WTC11 (cell line): ENCODE results near the gene KCTD16. TPM values are rescaled to one million over a fixed set of nuclear protein-coding genes. Genes with fewer than 3 reads are reported as not detected.

Experiments used
- ATAC-seq: fragments of 200-7000 bp; cut with Tn5 transposase; 2 replicates; pipeline ENCODE4 v1.10.0; 2021; ENCODE audit warnings: mild to moderate bottlenecking, moderate library complexity
- CTCF ChIA-PET: fragments of 300-600 bp; sonication (Branson Sonifier 250); formaldehyde crosslinking; loops from one replicate; lab custom pipeline; 2021; ENCODE audit warnings: antibody characterized with exemption; lab: Charles Lee
- POLR2A ChIA-PET: fragments of 350-600 bp; sonication (Branson Sonifier 250); formaldehyde crosslinking; loops from one replicate; lab custom pipeline; 2021; ENCODE audit warnings: antibody characterized with exemption; lab: Charles Lee
- DNase-seq: peaks from one replicate; pipeline ENCODE4 v3.0.0; 2021; ENCODE audit warnings: low spot score
- H3K27ac Mint-ChIP-seq: 2 replicates; pipeline ENCODE4 v1.8.0; 2021; ENCODE audit warnings: mixed read lengths
- H3K27me3 Mint-ChIP-seq: 2 replicates; pipeline ENCODE4 v1.8.0; 2021; ENCODE audit warnings: low read depth, mild to moderate bottlenecking, moderate library complexity, mixed read lengths
- H3K36me3 Mint-ChIP-seq: 2 replicates; pipeline ENCODE4 v1.8.0; 2021; ENCODE audit warnings: mixed read lengths
- H3K4me1 Mint-ChIP-seq: 2 replicates; pipeline ENCODE4 v1.8.0; 2022; ENCODE audit warnings: mixed read lengths
- H3K4me3 Mint-ChIP-seq: 2 replicates; pipeline ENCODE4 v1.8.0; 2021; ENCODE audit warnings: mild to moderate bottlenecking, moderate library complexity, mixed read lengths
- H3K9me3 Mint-ChIP-seq: 2 replicates; pipeline ENCODE4 v1.8.0; 2021; ENCODE audit warnings: mixed read lengths
- ESRRA ChIP-seq: sonication (generic); formaldehyde crosslinking; IDR thresholded peaks from 2 replicates; pipeline ENCODE4 v1.8.1; 2022; ENCODE audit warnings: mild to moderate bottlenecking, missing genetic modification reagents, borderline replicate concordance
- ETV6 ChIP-seq: sonication (generic); formaldehyde crosslinking; IDR thresholded peaks from 2 replicates; pipeline ENCODE4 v1.8.1; 2022; ENCODE audit warnings: mild to moderate bottlenecking, missing genetic modification reagents
- GTF2I ChIP-seq: fragments of 250-450 bp; sonication (Bioruptor Pico); conservative IDR thresholded peaks from 2 replicates; pipeline ENCODE4 v1.4.0; 2021; ENCODE audit warnings: mild to moderate bottlenecking
- JAZF1 ChIP-seq: fragments of 250-450 bp; sonication (Bioruptor Pico); IDR thresholded peaks from 2 replicates; pipeline ENCODE4 v1.9.0; 2021; ENCODE audit warnings: moderate library complexity, mild to moderate bottlenecking, inconsistent platforms
- MXD4 ChIP-seq: fragments of 250-450 bp; sonication (Bioruptor Pico); IDR thresholded peaks from 2 replicates; pipeline ENCODE4 v1.8.0; 2021; ENCODE audit warnings: mild to moderate bottlenecking, moderate library complexity, borderline replicate concordance
- NFYB ChIP-seq: sonication (generic); formaldehyde crosslinking; conservative IDR thresholded peaks from 2 replicates; pipeline ENCODE4 v1.8.0; 2022; ENCODE audit warnings: low read depth, missing genetic modification reagents
- NR3C1 ChIP-seq: sonication (generic); formaldehyde crosslinking; conservative IDR thresholded peaks from 2 replicates; pipeline ENCODE4 v1.8.1; 2023; ENCODE audit warnings: low read depth, mild to moderate bottlenecking, missing genetic modification reagents
- SMAD3 ChIP-seq: sonication (generic); formaldehyde crosslinking; IDR thresholded peaks from 2 replicates; pipeline ENCODE4 v1.8.0; 2022; ENCODE audit warnings: missing genetic modification reagents, mild to moderate bottlenecking, borderline replicate concordance
- SMAD4 ChIP-seq: sonication (generic); formaldehyde crosslinking; IDR thresholded peaks from 2 replicates; pipeline ENCODE4 v1.8.0; 2022; ENCODE audit warnings: mild to moderate bottlenecking, missing genetic modification reagents
- TCF7 ChIP-seq: sonication (generic); formaldehyde crosslinking; IDR thresholded peaks from 2 replicates; pipeline ENCODE4 v1.8.0; 2022; ENCODE audit warnings: mild to moderate bottlenecking, low read depth, missing genetic modification reagents, moderate library complexity
- ZBTB21 ChIP-seq: sonication (generic); formaldehyde crosslinking; IDR thresholded peaks from 2 replicates; pipeline ENCODE4 v1.8.1; 2023; ENCODE audit warnings: mild to moderate bottlenecking, missing genetic modification reagents, borderline replicate concordance
- ZNF219 ChIP-seq: sonication (generic); formaldehyde crosslinking; IDR thresholded peaks from 2 replicates; pipeline ENCODE4 v1.8.0; 2023; ENCODE audit warnings: missing genetic modification reagents, mild to moderate bottlenecking, borderline replicate concordance
- ZNF317 ChIP-seq: sonication (generic); formaldehyde crosslinking; IDR thresholded peaks from 2 replicates; pipeline ENCODE4 v1.8.1; 2023; ENCODE audit warnings: low read depth, mild to moderate bottlenecking, moderate library complexity, missing genetic modification reagents, borderline replicate concordance
- ZNF416 ChIP-seq: fragments of 250-450 bp; sonication (Bioruptor Pico); IDR thresholded peaks from 2 replicates; pipeline ENCODE4 v1.9.0; 2021; ENCODE audit warnings: mild to moderate bottlenecking, inconsistent platforms
- ZNF671 ChIP-seq: fragments of 250-450 bp; sonication (Bioruptor Pico); IDR thresholded peaks from 2 replicates; pipeline ENCODE4 v1.8.0; 2021; ENCODE audit warnings: mild to moderate bottlenecking
- total RNA-seq: library from RNA; stranded (reverse); gene quantifications from 3 replicates; pipeline ENCODE4 v1.2.3, GENCODE V29; 2021
- TF ChIP-seq, protein P1 (sequence below): sonication (generic); formaldehyde crosslinking; IDR thresholded peaks from 2 replicates; pipeline ENCODE4 v1.8.0; 2023; ENCODE audit warnings: missing genetic modification reagents
- TF ChIP-seq, protein P2 (sequence below): sonication (generic); formaldehyde crosslinking; IDR thresholded peaks from 2 replicates; pipeline ENCODE4 v1.8.1; 2023; ENCODE audit warnings: mild to moderate bottlenecking, missing genetic modification reagents, moderate library complexity
- TF ChIP-seq, protein P3 (sequence below): fragments of 250-450 bp; sonication (Bioruptor Pico); IDR thresholded peaks from 2 replicates; pipeline ENCODE4 v2.1.2; 2022; ENCODE audit warnings: mild to moderate bottlenecking, moderate library complexity
- TF ChIP-seq, protein P4 (sequence below): sonication (generic); formaldehyde crosslinking; IDR thresholded peaks from 2 replicates; pipeline ENCODE4 v1.8.0; 2022; ENCODE audit warnings: missing genetic modification reagents
- TF ChIP-seq, protein P5 (sequence below): fragments of 200-600 bp; IDR thresholded peaks from 2 replicates; pipeline ENCODE4 v1.8.0; 2022; ENCODE audit warnings: antibody characterized with exemption
- TF ChIP-seq, protein P6 (sequence below): sonication (generic); formaldehyde crosslinking; IDR thresholded peaks from 2 replicates; pipeline ENCODE4 v1.8.0; 2022; ENCODE audit warnings: mild to moderate bottlenecking, missing genetic modification reagents

KCTD16 gene
- total RNA-seq, 1 experiment from 2014 or later, result 0.20 TPM

DNA sequence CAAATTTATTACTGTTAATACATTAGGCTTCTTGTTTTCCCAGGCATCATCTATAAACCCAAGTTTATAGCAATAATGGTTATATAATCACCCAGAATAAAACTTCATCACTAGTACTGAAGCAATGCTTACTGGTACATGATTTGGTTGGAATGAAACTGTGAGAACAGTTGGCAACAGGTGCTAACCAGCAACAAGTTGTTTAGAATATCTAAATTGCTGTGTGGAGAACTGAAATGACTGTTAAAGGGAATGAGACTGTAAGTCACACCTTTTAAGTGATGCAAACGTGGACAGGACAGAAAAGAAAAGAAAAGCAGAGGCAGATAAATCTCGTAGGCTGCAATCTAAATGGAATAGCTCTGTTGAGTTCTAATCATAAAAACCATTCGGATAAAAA, 2.7 kb upstream of the KCTD16 start:
- Mint-ChIP-seq H3K4me1 (peaks cover 14% of the 10 kb centered on the region), H3K9me3 (peaks cover 2% of the 10 kb centered on the region), H3K4me3 (no peak overlapping the region), H3K36me3 (peaks cover 37% of the 10 kb centered on the region), H3K27me3 (no peaks in the 10 kb centered on the region), H3K27ac (no peak overlapping the region)
- ChIA-PET CTCF (no interaction called here), POLR2A (no interaction called here)
- TF ChIP-seq, protein P1, sequence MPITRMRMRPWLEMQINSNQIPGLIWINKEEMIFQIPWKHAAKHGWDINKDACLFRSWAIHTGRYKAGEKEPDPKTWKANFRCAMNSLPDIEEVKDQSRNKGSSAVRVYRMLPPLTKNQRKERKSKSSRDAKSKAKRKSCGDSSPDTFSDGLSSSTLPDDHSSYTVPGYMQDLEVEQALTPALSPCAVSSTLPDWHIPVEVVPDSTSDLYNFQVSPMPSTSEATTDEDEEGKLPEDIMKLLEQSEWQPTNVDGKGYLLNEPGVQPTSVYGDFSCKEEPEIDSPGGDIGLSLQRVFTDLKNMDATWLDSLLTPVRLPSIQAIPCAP, result no peak
- TF ChIP-seq ZBTB21 (no peak), ZNF317 (CRISPR knock-in tag) (no peak), GTF2I (no peak), ESRRA (CRISPR knock-in tag) (no peak), ZNF671 (CRISPR knock-in tag) (no peak), NR3C1 (CRISPR knock-in tag) (no peak), TCF7 (CRISPR knock-in tag) (no peak), NFYB (no peak), JAZF1 (CRISPR knock-in tag) (no peak), SMAD3 (no peak), ETV6 (no peak)
- TF ChIP-seq, protein P2, sequence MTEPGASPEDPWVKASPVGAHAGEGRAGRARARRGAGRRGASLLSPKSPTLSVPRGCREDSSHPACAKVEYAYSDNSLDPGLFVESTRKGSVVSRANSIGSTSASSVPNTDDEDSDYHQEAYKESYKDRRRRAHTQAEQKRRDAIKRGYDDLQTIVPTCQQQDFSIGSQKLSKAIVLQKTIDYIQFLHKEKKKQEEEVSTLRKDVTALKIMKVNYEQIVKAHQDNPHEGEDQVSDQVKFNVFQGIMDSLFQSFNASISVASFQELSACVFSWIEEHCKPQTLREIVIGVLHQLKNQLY (CRISPR knock-in tag), result no peak
- TF ChIP-seq, protein P3, sequence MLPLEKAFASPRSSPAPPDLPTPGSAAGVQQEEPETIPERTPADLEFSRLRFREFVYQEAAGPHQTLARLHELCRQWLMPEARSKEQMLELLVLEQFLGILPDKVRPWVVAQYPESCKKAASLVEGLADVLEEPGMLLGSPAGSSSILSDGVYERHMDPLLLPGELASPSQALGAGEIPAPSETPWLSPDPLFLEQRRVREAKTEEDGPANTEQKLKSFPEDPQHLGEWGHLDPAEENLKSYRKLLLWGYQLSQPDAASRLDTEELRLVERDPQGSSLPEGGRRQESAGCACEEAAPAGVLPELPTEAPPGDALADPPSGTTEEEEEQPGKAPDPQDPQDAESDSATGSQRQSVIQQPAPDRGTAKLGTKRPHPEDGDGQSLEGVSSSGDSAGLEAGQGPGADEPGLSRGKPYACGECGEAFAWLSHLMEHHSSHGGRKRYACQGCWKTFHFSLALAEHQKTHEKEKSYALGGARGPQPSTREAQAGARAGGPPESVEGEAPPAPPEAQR (CRISPR knock-in tag), result no peak
- TF ChIP-seq, protein P4, sequence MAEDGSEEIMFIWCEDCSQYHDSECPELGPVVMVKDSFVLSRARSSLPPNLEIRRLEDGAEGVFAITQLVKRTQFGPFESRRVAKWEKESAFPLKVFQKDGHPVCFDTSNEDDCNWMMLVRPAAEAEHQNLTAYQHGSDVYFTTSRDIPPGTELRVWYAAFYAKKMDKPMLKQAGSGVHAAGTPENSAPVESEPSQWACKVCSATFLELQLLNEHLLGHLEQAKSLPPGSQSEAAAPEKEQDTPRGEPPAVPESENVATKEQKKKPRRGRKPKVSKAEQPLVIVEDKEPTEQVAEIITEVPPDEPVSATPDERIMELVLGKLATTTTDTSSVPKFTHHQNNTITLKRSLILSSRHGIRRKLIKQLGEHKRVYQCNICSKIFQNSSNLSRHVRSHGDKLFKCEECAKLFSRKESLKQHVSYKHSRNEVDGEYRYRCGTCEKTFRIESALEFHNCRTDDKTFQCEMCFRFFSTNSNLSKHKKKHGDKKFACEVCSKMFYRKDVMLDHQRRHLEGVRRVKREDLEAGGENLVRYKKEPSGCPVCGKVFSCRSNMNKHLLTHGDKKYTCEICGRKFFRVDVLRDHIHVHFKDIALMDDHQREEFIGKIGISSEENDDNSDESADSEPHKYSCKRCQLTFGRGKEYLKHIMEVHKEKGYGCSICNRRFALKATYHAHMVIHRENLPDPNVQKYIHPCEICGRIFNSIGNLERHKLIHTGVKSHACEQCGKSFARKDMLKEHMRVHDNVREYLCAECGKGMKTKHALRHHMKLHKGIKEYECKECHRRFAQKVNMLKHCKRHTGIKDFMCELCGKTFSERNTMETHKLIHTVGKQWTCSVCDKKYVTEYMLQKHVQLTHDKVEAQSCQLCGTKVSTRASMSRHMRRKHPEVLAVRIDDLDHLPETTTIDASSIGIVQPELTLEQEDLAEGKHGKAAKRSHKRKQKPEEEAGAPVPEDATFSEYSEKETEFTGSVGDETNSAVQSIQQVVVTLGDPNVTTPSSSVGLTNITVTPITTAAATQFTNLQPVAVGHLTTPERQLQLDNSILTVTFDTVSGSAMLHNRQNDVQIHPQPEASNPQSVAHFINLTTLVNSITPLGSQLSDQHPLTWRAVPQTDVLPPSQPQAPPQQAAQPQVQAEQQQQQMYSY (CRISPR knock-in tag), result no peak
- TF ChIP-seq, protein P5, sequence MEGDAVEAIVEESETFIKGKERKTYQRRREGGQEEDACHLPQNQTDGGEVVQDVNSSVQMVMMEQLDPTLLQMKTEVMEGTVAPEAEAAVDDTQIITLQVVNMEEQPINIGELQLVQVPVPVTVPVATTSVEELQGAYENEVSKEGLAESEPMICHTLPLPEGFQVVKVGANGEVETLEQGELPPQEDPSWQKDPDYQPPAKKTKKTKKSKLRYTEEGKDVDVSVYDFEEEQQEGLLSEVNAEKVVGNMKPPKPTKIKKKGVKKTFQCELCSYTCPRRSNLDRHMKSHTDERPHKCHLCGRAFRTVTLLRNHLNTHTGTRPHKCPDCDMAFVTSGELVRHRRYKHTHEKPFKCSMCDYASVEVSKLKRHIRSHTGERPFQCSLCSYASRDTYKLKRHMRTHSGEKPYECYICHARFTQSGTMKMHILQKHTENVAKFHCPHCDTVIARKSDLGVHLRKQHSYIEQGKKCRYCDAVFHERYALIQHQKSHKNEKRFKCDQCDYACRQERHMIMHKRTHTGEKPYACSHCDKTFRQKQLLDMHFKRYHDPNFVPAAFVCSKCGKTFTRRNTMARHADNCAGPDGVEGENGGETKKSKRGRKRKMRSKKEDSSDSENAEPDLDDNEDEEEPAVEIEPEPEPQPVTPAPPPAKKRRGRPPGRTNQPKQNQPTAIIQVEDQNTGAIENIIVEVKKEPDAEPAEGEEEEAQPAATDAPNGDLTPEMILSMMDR, result no peak
- TF ChIP-seq, protein P6, sequence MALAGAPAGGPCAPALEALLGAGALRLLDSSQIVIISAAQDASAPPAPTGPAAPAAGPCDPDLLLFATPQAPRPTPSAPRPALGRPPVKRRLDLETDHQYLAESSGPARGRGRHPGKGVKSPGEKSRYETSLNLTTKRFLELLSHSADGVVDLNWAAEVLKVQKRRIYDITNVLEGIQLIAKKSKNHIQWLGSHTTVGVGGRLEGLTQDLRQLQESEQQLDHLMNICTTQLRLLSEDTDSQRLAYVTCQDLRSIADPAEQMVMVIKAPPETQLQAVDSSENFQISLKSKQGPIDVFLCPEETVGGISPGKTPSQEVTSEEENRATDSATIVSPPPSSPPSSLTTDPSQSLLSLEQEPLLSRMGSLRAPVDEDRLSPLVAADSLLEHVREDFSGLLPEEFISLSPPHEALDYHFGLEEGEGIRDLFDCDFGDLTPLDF (CRISPR knock-in tag), result no peak
- ATAC-seq (no peak), DNase-seq (no peak)

DNA sequence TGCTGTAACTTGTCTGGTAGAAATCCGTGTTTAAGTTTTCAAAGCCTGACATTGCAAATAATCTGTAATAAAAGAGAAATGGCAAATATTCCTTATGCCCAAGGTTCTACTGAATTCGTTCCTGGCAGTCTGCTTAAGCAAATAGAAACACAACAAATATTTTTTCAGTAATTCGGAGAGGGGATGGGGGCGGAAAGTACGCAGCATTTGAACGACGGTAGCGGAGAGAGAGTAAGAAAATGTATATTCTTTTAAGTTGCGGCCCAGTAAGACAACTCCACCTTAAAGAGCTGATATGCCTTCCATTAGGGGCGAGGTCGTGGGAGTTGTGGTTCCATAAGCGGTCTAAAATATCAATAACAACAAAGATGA, 783 bp upstream of the KCTD16 start:
- peaks cover 5% of the 10 kb centered on the region for H3K9me3 Mint-ChIP-seq
- H3K27ac Mint-ChIP-seq, result peak overlapping the region; percentile 48
- peak overlapping the region; percentile 85 for H3K4me3 Mint-ChIP-seq
- peaks cover 14% of the 10 kb centered on the region for H3K4me1 Mint-ChIP-seq
- ATAC-seq, result no peak
- ChIA-PET POLR2A (no interaction called here), CTCF (interaction anchor here (0.5 to 1.5 kb wide), 3 partner anchors 15 to 292 kb away, joined by 3 to 11 read pairs (median 3); no protein-coding TSS in a partner anchor)
- TF ChIP-seq MXD4 (CRISPR knock-in tag) (no peak), ZNF416 (CRISPR knock-in tag) (no peak), ZNF219 (CRISPR knock-in tag) (no peak), SMAD4 (no peak)
- H3K27me3 Mint-ChIP-seq, result no peaks in the 10 kb centered on the region
- H3K36me3 Mint-ChIP-seq, result peaks cover 26% of the 10 kb centered on the region
- no peak for DNase-seq
